ENCODE data around the gene UBE2E2.

DNA sequence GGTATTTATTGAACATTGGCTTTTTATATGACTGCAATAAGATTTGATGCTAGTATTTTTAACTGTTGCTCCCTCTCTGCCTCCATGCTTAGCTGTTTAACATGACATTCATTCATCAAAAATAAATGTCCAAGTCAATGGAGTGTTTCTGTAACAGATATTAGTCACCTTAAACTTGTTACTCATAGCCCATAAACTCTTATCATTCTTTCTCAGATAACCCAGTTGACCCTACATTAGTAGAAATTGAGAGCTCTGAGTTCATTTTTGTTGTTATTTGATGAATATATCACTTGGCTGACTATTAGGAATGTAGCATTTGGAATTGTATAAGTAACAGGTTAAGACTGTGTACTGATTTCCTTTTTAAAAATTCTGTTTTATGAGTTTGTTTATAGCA lies 201.1 kb downstream of the UBE2E2 start:
- TF ChIP-seq POLR2A (IDR thresholded peaks at IDR 0.05; ENCODE audit: low read depth, low read length) = no peak
- no peak for TF ChIP-seq TAF1 (IDR thresholded peaks at IDR 0.05; ENCODE audit: borderline replicate concordance, low read depth, low read length)
